ENCODE results near the gene MAGI1. TPM values are rescaled to one million over a fixed set of nuclear protein-coding genes. Genes with fewer than 3 reads are reported as not detected.

MAGI1 gene
- total RNA-seq, 3 donors from 2014 or later = 22.1 to 94.4 (median 70.5) TPM

DNA sequence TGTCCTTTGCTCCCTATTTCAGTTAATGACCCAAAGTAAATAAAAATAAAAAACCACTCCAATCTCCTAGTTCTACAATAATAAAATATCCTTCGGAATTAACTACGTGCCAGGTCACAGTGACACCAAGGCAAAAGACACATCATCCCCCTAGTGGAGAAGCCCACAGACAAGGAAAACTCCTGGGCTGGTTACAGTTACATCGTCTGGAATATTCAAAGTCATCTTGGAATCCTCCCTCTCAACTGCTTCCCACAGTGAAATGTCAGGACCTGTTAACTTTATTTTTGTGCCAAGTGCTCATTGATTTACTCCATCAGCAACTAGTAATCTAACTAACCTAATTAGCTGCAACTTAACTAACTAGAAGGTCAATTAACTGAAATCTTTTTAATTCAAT is 349.3 kb downstream of the MAGI1 start:
- no peak for DNase-seq (ENCODE audit: low spot score in 2 of 2)
- Histone ChIP-seq H3K27me3 (no peaks in the 10 kb centered on the region), H3K9me3 (no peaks in the 10 kb centered on the region), H3K4me3 (no peak overlapping the region), H3K27ac (no peak overlapping the region), H3K4me1 (peaks cover 0 to 4% of the 10 kb centered on the region in 2 donors), H3K36me3 (no peaks in the 10 kb centered on the region)
- intact Hi-C loops (cut with DNase I; ENCODE audit: low total_unique reads) = no loop called here
- TF ChIP-seq, protein P1, sequence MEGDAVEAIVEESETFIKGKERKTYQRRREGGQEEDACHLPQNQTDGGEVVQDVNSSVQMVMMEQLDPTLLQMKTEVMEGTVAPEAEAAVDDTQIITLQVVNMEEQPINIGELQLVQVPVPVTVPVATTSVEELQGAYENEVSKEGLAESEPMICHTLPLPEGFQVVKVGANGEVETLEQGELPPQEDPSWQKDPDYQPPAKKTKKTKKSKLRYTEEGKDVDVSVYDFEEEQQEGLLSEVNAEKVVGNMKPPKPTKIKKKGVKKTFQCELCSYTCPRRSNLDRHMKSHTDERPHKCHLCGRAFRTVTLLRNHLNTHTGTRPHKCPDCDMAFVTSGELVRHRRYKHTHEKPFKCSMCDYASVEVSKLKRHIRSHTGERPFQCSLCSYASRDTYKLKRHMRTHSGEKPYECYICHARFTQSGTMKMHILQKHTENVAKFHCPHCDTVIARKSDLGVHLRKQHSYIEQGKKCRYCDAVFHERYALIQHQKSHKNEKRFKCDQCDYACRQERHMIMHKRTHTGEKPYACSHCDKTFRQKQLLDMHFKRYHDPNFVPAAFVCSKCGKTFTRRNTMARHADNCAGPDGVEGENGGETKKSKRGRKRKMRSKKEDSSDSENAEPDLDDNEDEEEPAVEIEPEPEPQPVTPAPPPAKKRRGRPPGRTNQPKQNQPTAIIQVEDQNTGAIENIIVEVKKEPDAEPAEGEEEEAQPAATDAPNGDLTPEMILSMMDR (IDR thresholded peaks at IDR 0.05) = no peak
- TF ChIP-seq POLR2AphosphoS5 (IDR thresholded peaks at IDR 0.05) (no peak), POLR2A (IDR thresholded peaks at IDR 0.05) (no peak)

DNA sequence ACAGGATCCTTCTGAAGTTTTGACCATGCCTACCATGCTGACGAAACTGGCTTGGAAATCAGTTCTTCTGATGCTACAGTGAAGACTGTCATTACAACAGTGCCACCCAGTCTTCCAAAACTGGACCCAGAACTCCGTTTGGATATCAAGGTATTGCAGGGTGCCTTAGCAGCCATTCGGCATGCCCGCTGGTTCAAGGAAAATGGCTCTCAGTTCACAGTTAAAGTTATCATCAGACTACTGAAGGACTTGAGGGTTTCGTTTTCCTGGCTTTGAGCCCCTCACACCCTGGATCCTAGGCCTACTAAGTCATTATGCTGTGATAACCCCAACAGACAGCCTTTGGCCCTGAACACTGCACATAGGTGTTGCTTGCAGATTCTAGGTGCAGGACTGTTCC is 351.0 kb downstream of the MAGI1 start:
- DNase-seq (ENCODE audit: low spot score in 2 of 2) = no peak
- no peaks in the 10 kb centered on the region for H3K27me3 ChIP-seq
- no peaks in the 10 kb centered on the region for H3K9me3 ChIP-seq
- peaks cover 0 to 4% of the 10 kb centered on the region in 2 donors for H3K4me1 ChIP-seq
- H3K27ac ChIP-seq = no peak overlapping the region
- intact Hi-C loops (cut with DNase I; ENCODE audit: low total_unique reads) = no loop called here
- no peak overlapping the region for H3K4me3 ChIP-seq
- no peaks in the 10 kb centered on the region for H3K36me3 ChIP-seq
- TF ChIP-seq, protein P1 (IDR thresholded peaks at IDR 0.05) = no peak
- TF ChIP-seq POLR2AphosphoS5 (IDR thresholded peaks at IDR 0.05) (no peak), POLR2A (IDR thresholded peaks at IDR 0.05) (no peak)

DNA sequence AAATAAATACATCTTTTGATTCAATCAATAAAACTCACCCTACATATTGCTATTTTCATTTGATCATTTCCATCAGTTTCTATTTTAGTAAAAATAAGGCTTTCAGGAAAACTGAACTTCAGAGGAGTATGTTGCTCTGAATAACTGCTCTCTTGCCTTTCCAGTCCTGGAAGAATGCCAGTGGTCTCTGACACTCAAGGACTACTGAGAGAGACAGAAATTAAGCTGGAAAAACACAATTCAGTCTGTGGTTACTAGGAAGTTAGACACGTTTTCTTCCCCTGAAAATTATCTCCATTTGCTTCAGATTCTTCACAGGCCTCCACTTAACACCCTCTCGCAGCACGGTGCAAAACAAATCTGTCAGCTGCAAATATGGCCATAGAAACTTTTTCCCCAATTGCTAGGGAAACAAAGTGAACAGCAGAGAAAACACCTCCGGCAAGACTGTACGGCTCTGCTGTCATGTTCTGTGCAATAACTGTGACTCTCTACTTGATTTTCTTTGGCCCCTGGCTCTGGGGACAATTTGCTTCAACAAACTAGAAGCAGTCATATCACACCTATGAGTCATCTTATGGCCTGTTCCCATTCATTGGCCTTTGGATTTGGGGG is 353.0 kb downstream of the MAGI1 start:
- Histone ChIP-seq H3K27ac (no peak overlapping the region), H3K36me3 (no peaks in the 10 kb centered on the region), H3K4me3 (no peak overlapping the region), H3K9me3 (no peaks in the 10 kb centered on the region), H3K4me1 (no peaks in the 10 kb centered on the region), H3K27me3 (no peaks in the 10 kb centered on the region)
- no peak for DNase-seq (ENCODE audit: low spot score in 2 of 2)
- no peak for TF ChIP-seq POLR2A (IDR thresholded peaks at IDR 0.05)
- TF ChIP-seq POLR2AphosphoS5 (IDR thresholded peaks at IDR 0.05) = no peak
- TF ChIP-seq, protein P1 (IDR thresholded peaks at IDR 0.05) = no peak
- intact Hi-C loops (cut with DNase I; ENCODE audit: low total_unique reads) = no loop called here

DNA sequence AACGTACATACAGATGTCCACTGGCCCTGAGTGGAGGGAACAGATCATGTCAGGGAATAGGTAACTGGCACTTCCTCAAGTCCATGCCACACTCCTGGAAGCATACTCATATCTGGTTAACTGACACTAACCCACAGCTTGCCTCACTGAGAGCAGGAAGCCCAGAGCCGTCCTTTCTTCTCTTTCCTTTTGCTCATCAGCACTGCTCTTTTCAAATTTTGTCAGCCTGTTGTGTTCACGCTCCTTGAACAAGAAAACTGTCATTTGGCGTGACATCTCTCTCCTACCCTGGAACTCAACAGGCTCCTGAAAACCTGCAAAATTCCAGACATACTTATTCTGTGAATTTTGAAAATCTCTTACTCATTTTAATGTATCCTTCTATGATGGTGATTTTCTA is 360.2 kb downstream of the MAGI1 start:
- no peak overlapping the region for H3K4me3 ChIP-seq
- no peak for DNase-seq (ENCODE audit: low spot score in 2 of 2)
- H3K27me3 ChIP-seq = no peaks in the 10 kb centered on the region
- H3K36me3 ChIP-seq = no peaks in the 10 kb centered on the region
- no peaks in the 10 kb centered on the region for H3K4me1 ChIP-seq
- intact Hi-C loops (cut with DNase I; ENCODE audit: low total_unique reads) = no loop called here
- H3K27ac ChIP-seq = no peak overlapping the region
- no peaks in the 10 kb centered on the region for H3K9me3 ChIP-seq
- TF ChIP-seq POLR2A (IDR thresholded peaks at IDR 0.05) = no peak
- TF ChIP-seq POLR2AphosphoS5 (IDR thresholded peaks at IDR 0.05) = no peak
- TF ChIP-seq, protein P1 (IDR thresholded peaks at IDR 0.05) = no peak

DNA sequence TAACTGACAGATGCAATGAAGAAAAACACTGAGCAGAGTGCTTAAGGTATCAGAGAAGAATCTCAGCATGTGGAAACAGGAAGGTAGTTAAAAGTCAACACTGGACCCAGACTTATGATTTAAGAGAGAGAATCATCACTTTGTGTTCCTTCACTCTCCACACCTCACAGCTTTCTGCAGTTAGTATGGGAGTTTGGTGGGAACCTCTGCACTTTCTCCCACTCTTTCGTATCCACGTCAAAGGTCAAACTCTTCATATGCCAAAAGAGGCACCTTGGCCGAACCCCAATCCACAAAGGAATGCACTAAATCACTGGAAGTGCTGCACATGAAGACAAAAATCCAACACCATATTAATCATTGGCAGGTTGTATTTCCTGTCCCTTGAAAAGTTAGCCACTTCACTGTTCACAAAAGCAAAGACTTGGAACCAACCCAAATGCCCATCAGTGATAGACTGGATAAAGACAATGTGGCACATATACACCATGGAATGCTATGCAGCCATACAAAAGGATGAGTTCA is 361.2 kb downstream of the MAGI1 start:
- Histone ChIP-seq H3K4me3 (no peak overlapping the region), H3K36me3 (no peaks in the 10 kb centered on the region), H3K9me3 (no peaks in the 10 kb centered on the region), H3K4me1 (no peaks in the 10 kb centered on the region), H3K27me3 (no peaks in the 10 kb centered on the region), H3K27ac (no peak overlapping the region)
- TF ChIP-seq, protein P1 (IDR thresholded peaks at IDR 0.05) = no peak
- no peak for TF ChIP-seq POLR2AphosphoS5 (IDR thresholded peaks at IDR 0.05)
- TF ChIP-seq POLR2A (IDR thresholded peaks at IDR 0.05) = no peak
- DNase-seq (ENCODE audit: low spot score in 2 of 2) = no peak
- intact Hi-C loops (cut with DNase I; ENCODE audit: low total_unique reads) = no loop called here

Measured in breast epithelium (tissue), 4 donors.